GM18499 (cell line): ENCODE results near the gene RAB40A.
A peak's percentile ranks its signal among the peaks of the same experiment; 100 is the strongest.
"Not testable (repeated sequence)": the region's sequence is repeated elsewhere in the genome, so short reads cannot be mapped to it uniquely, and the experiment has no call there.

ENCODE experiments used
- ATAC-seq: cut with Tn5 transposase; IDR thresholded peaks from one replicate; pipeline ENCODE4 v1.9.1; 2021; ENCODE audit warnings: moderate number of reproducible peaks; ENCODE audit not compliant: insufficient read depth, unreplicated experiment

Gene RAB40A

GRCh38 chrX:103467887-103468286 is 51.4 kb downstream of the RAB40A start:
- ATAC-seq = no peak

GRCh38 chrX:103467156-103467555 is 52.1 kb downstream of the RAB40A start:
- ATAC-seq = no peak

GRCh38 chrX:103464774-103465117 is 54.5 kb downstream of the RAB40A start:
- peak; percentile 72 for ATAC-seq

DNA sequence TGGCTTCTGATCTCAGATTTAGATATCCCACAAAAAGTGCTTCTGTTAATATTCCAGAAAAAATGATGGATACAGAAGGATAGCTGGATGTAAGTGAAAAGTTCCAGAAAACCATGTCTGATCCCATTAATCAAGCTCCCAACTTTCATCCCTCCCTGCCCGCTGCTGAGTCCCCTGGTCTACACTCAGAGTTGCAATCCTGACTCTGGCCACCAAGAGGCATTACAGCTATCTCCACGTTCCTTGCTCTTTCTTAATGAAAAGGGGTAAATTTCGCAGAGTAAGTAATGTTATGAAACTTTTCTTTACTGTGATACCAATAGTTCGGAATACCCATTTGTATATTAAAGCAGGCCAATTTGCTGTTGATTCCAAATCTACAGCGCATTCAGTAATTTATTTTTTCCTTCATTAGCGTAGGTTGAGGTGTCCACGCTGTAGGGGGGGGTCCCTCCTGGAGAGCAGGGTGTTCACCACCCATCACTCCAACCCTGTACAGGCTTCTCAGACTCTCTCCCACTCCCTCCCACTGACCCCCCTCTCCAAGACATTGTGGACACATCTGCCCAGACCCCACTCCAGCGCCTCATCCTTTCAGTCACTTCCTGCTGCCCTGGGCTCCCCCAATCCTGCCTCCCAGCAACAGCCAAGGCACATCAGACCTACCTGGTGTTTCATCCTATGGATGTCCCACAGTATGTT is 55.1 kb downstream of the RAB40A start:
- ATAC-seq = peak; percentile 66

- ATAC-seq = no peak
Observed at GRCh38 chrX:103461156-103461555, 58.1 kb downstream of the RAB40A start.

GRCh38 chrX:103460001-103460755 is 59.1 kb downstream of the RAB40A start:
- ATAC-seq = not testable (repeated sequence)

DNA sequence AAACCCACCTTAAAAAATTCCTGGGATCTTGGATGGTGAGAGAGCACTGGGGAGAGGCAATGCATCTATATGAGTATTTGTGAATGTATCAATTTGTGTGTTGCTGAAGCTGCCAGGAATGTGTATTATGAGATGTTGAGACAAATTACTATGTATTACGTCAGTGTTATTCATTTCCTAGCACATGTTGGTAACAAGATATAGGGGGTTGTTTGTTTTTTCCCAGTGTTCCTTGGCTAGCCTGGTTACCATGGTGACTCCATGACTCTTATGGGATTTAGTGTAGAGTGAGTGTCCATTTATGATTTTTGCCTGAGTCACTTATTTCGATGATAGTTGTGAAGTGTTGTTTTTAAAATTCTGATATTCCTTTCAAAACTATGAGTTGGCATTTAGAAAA is 65.6 kb downstream of the RAB40A start:
- ATAC-seq = no peak
